Body of pancreas (tissue), 4 donors: ENCODE measurements around the gene CHRD. TPM values are rescaled to one million over a fixed set of nuclear protein-coding genes. Genes with fewer than 3 reads are reported as not detected.

Experiments
- ATAC-seq: fragments of 150-250 bp; one replicate; pipeline ENCODE4 v1.9.1; 2016
- DNase-seq, 4 donors: peaks; one replicate each; pipeline ENCODE4 v3.0.0-alpha.2; 2019
- H3K27ac ChIP-seq, 4 donors: fragments of 200-600 bp; sonication (generic); 1 replicate in 3 of 4; 2 replicates in 1 of 4; pipeline versions ENCODE4 v1.5.1 to v1.6.1; 2016 to 2019; ENCODE audit warnings: mild to moderate bottlenecking in 1 of 4, mixed read lengths in 1 of 4, moderate library complexity in 1 of 4
- H3K27me3 ChIP-seq, 2 donors: fragments of 200-600 bp; sonication (generic); one replicate each; pipeline ENCODE4 v1.6.0; 2016; ENCODE audit warnings: mild to moderate bottlenecking in 1 of 2
- H3K36me3 ChIP-seq, 2 donors: fragments of 200-600 bp; sonication (generic); replicated peaks in 1 of 2; 2 replicates each; pipeline ENCODE4 v1.5.1; 2016; ENCODE audit warnings: low read depth in 2 of 2; ENCODE audit not compliant: insufficient read depth in 1 of 2
- H3K4me1 ChIP-seq: fragments of 200-600 bp; sonication (generic); one replicate; pipeline ENCODE4 v1.6.0; 2016
- H3K4me3 ChIP-seq, 2 donors: fragments of 200-600 bp; sonication (generic); 1 replicate in 1 of 2; 2 replicates in 1 of 2; pipeline ENCODE4 v1.5.1; 2016 to 2019
- H3K9me3 ChIP-seq, 3 donors: fragments of 200-600 bp; sonication (generic); 1 replicate in 2 of 3; 2 replicates in 1 of 3; pipeline ENCODE4 v1.5.1; 2016
- CTCF ChIP-seq, 7 experiments: fragments of 450-650 bp in 4 of 7; fragments of 200-600 bp in 3 of 7; sonication (generic) in 3 of 7; IDR thresholded peaks; one replicate each; pipeline ENCODE4 v1.5.1; 2016 to 2019; ENCODE audit warnings: antibody characterized with exemption in 7 of 7
- POLR2A ChIP-seq, 3 donors: fragments of 450-650 bp; IDR thresholded peaks; one replicate each; pipeline ENCODE4 v1.6.1; 2016; ENCODE audit warnings: antibody characterized with exemption in 3 of 3, mild to moderate bottlenecking in 2 of 3
- WGBS, 2 donors: methylation state at CpG; one replicate each; pipeline ENCODE4 v1.1.5; 2017; 5-methylcytosine and 5-hydroxymethylcytosine counted together
- intact Hi-C: fragments of 100-400 bp; cut with DNase I; formaldehyde crosslinking; loops from one replicate; pipeline ENCODE4 v1.15.1; 2023
- total RNA-seq, 2 donors: library from RNA; depleted of rRNA; stranded (reverse); fragments of >200 nt; gene quantifications; one replicate each; pipeline ENCODE4 v1.1.0, GENCODE V29; 2016

The CHRD gene
- total RNA-seq, 2 donors from 2014 or later: 47.2 to 50.4 TPM

- Histone ChIP-seq H3K27me3 (no peaks in the 10 kb centered on the region), H3K9me3 (no peaks in the 10 kb centered on the region), H3K27ac (peak overlapping the region in 3 of 4 donors; percentile 22 to 33 (median 23)), H3K4me3 (no peak overlapping the region), H3K36me3 (no peaks in the 10 kb centered on the region), H3K4me1 (peaks cover 29% of the 10 kb centered on the region)
- intact Hi-C loops: no loop called here
- ATAC-seq (peak; percentile 81), DNase-seq (peak; percentile 80 to 95 (median 91))
- 50 to 57% methylated on average over 6 to 7 of the region's 7 CpGs for WGBS, 2 donors
- TF ChIP-seq CTCF (IDR thresholded peaks at IDR 0.05): no peak
- no peak for TF ChIP-seq POLR2A (IDR thresholded peaks at IDR 0.05)
Measured at GRCh38 chr3:184341925-184342324, 37.9 kb upstream of the CHRD start.

DNA sequence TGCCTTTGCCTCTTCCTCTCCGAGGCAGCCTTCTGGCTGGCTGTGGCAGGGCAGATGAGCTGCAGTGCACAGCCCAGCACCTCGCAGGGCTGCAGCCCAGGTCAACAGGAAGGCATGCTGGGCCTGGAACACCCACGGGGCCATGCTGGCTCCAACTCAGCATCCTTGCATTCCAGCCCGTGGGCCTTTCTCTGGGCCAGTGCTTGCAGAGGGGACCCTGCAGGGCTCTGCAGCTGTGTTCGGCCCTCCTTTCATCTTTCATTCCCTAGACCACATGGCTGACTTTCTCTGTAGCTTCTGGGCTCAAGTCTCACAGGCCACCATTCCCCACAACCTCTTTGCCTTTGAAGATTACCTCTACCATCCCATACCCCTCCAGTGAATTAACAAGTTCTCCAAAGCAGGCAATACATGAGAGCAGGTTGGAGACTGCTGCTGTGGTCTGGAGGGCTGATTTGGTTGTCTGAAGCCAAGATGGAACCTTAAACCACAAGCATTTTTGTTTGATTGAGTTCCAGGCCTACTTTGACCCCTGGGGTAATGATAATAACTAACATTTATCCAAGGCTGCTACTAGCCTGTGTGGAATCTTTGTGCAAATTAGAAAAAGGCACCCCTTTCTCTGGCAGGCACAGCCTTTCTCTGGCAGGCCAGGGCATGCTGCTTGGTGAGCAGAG is 36.5 kb upstream of the CHRD start:
- Histone ChIP-seq H3K4me1 (peaks cover 17% of the 10 kb centered on the region), H3K9me3 (no peaks in the 10 kb centered on the region), H3K4me3 (no peak overlapping the region), H3K36me3 (no peaks in the 10 kb centered on the region), H3K27me3 (no peaks in the 10 kb centered on the region), H3K27ac (no peak overlapping the region)
- ATAC-seq: no peak
- DNase-seq: no peak
- TF ChIP-seq POLR2A (IDR thresholded peaks at IDR 0.05): no peak
- no peak for TF ChIP-seq CTCF (IDR thresholded peaks at IDR 0.05)
- 87 to 88% methylated on average over 5 of the region's 5 CpGs for WGBS, 2 donors
- intact Hi-C loops: no loop called here

GRCh38 chr3:184344579-184345316 is 35.1 kb upstream of the CHRD start:
- Histone ChIP-seq H3K27me3 (no peaks in the 10 kb centered on the region), H3K36me3 (no peaks in the 10 kb centered on the region), H3K27ac (no peak overlapping the region), H3K9me3 (no peaks in the 10 kb centered on the region), H3K4me1 (peaks cover 17% of the 10 kb centered on the region), H3K4me3 (no peak overlapping the region)
- DNase-seq (no peak), ATAC-seq (no peak)
- intact Hi-C loops: no loop called here
- 86 to 92% methylated on average over 2 to 21 of the region's 24 CpGs for WGBS, 2 donors
- TF ChIP-seq POLR2A (IDR thresholded peaks at IDR 0.05): no peak
- TF ChIP-seq CTCF (IDR thresholded peaks at IDR 0.05): no peak

- WGBS, 2 donors: 48% methylated on average over 14 of the region's 14 CpGs
- no peaks in the 10 kb centered on the region for H3K27me3 ChIP-seq
- intact Hi-C loops: no loop called here
- DNase-seq: peak; percentile 60 to 75 (median 67)
- peak; percentile 60 for ATAC-seq
- peaks cover 23% of the 10 kb centered on the region for H3K4me1 ChIP-seq
- no peak for TF ChIP-seq POLR2A (IDR thresholded peaks at IDR 0.05)
- peak; percentile 6 to 46 (median 44) for TF ChIP-seq CTCF (IDR thresholded peaks at IDR 0.05)
- no peaks in the 10 kb centered on the region for H3K9me3 ChIP-seq
- H3K27ac ChIP-seq: peak overlapping the region in 3 of 4 donors; percentile 18 to 65 (median 57)
- no peaks in the 10 kb centered on the region for H3K36me3 ChIP-seq
- no peak overlapping the region for H3K4me3 ChIP-seq
Measured at GRCh38 chr3:184345317-184346144, 34.3 kb upstream of the CHRD start.
